CD4-positive, CD25-positive, alpha-beta regulatory T cell (primary cell): ENCODE measurements around the gene PTPRN2. TPM values are rescaled to one million over a fixed set of nuclear protein-coding genes. Genes with fewer than 3 reads are reported as not detected.

Source experiments
- ATAC-seq, 2 donors: fragments of 150-1000 bp; cut with Tn5 transposase; one replicate each; pipeline ENCODE4 v1.10.0; 2021; ENCODE audit warnings: low read depth in 2 of 2, moderate number of reproducible peaks in 2 of 2, moderate library complexity in 1 of 2
- DNase-seq, 3 donors: peaks; one replicate each; pipeline versions ENCODE4 v3.0.0 to v3.0.0-alpha.2; 2012 to 2022; ENCODE audit warnings: mixed read lengths in 1 of 3
- H3K27ac ChIP-seq: one replicate; pipeline ENCODE4 v1.7.0; 2013; ENCODE audit warnings: mild to moderate bottlenecking, low read length; ENCODE audit not compliant: insufficient read depth, poor library complexity, severe bottlenecking
- H3K27me3 ChIP-seq: one replicate; pipeline ENCODE4 v1.7.0; 2013; ENCODE audit warnings: low read length; ENCODE audit not compliant: control insufficient read depth, insufficient read depth
- H3K36me3 ChIP-seq: one replicate; pipeline ENCODE4 v1.7.0; 2013; ENCODE audit warnings: mild to moderate bottlenecking, low read length, moderate library complexity; ENCODE audit not compliant: control insufficient read depth, insufficient read depth
- H3K4me1 ChIP-seq: 2 replicates; pipeline ENCODE4 v1.7.0; 2013; ENCODE audit warnings: mild to moderate bottlenecking, low read length; ENCODE audit not compliant: insufficient read depth, control insufficient read depth, poor library complexity, severe bottlenecking
- H3K4me3 ChIP-seq: one replicate; pipeline ENCODE4 v1.7.0; 2013; ENCODE audit warnings: low read depth, mild to moderate bottlenecking, low read length, moderate library complexity
- H3K9me3 ChIP-seq, 2 experiments: 1 replicate in 1 of 2; 2 replicates in 1 of 2; pipeline ENCODE4 v1.7.0; 2013; ENCODE audit warnings: low read length in 2 of 2, mild to moderate bottlenecking in 1 of 2, moderate library complexity in 1 of 2; ENCODE audit not compliant: control insufficient read depth in 2 of 2
- H3K27ac Mint-ChIP-seq, 3 donors: one replicate each; pipeline ENCODE4 v1.8.0; 2020 to 2022; ENCODE audit warnings: mild to moderate bottlenecking in 3 of 3, mixed read lengths in 3 of 3, moderate library complexity in 2 of 3
- H3K27me3 Mint-ChIP-seq: one replicate; pipeline ENCODE4 v1.8.0; 2022; ENCODE audit warnings: mild to moderate bottlenecking, mixed read lengths
- H3K36me3 Mint-ChIP-seq: one replicate; pipeline ENCODE4 v1.8.0; 2020; ENCODE audit warnings: mixed read lengths
- H3K4me1 Mint-ChIP-seq, 4 donors: one replicate each; pipeline ENCODE4 v1.8.0; 2020 to 2022; ENCODE audit warnings: mixed read lengths in 4 of 4, mild to moderate bottlenecking in 1 of 4
- H3K4me3 Mint-ChIP-seq, 4 donors: one replicate each; pipeline ENCODE4 v1.8.0; 2020 to 2022; ENCODE audit warnings: mild to moderate bottlenecking in 4 of 4, mixed read lengths in 4 of 4, moderate library complexity in 3 of 4
- H3K9me3 Mint-ChIP-seq, 7 donors: one replicate each; pipeline ENCODE4 v1.8.0; 2020 to 2022; ENCODE audit warnings: mixed read lengths in 7 of 7, mild to moderate bottlenecking in 3 of 7, moderate library complexity in 2 of 7
- polyA plus RNA-seq, 4 donors: library from polyadenylated mRNA; unstranded; fragments of 300-500 nt; fragmentation: Illumina TruSeq; gene quantifications; one replicate each; pipeline ENCODE4 v1.2.3, GENCODE V29; 2021
- total RNA-seq: library from RNA; stranded (reverse); gene quantifications from one replicate; pipeline ENCODE4 v1.2.3, GENCODE V29; 2022

The PTPRN2 gene
- total and polyA plus RNA-seq, 5 donors from 2014 or later = 1.6 to 4.7 (median 2.7) TPM

DNA sequence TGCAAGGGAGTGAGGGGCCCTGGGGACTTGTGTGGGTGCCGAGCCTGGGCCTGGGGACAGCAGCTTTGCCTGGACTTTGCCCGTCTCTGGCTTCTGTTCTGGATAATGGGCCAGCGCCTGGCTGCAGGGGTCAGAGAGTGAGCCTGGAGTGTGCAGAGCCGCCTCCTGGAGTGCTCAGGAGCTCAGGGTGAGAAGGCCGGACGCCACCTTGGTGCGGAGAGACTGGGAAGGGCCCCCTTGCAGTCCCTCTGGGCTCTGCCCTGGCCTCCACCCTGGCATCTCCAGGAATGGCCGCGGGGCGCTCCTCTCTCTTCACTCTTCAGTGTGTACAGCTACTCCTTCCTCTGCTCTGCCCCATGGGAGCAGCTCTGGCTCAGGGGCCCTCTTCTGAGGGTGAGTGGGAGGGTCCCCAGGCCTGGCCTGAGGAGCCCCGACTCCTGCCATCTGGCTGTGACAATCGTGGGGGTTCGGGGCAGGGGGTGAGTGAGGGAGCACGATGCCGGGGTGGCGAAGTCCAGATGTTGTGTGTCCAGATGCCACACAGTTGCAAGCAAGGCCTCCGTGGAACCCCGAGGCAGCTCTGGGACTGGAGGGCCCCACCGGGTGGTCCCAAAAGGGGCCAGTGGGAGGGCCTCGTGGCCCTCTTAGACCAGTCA, 1063.7 kb downstream of the PTPRN2 start:
- Mint-ChIP-seq H3K36me3 (no peaks in the 10 kb centered on the region), H3K4me3 (no peak overlapping the region), H3K27me3 (peaks cover 5% of the 10 kb centered on the region), H3K9me3 (no peaks in the 10 kb centered on the region), H3K4me1 (peaks cover 0 to 2% (median 0%) of the 10 kb centered on the region in 4 donors), H3K27ac (no peak overlapping the region)
- H3K9me3 ChIP-seq = no peaks in the 10 kb centered on the region
- ATAC-seq (no peak), DNase-seq (no peak)
- no peak overlapping the region for H3K27ac ChIP-seq
- no peaks in the 10 kb centered on the region for H3K36me3 ChIP-seq
- H3K27me3 ChIP-seq = no peaks in the 10 kb centered on the region
- no peak overlapping the region for H3K4me3 ChIP-seq
- H3K4me1 ChIP-seq = no peaks in the 10 kb centered on the region

- no peaks in the 10 kb centered on the region for H3K36me3 ChIP-seq
- H3K9me3 ChIP-seq = no peaks in the 10 kb centered on the region
- no peak for ATAC-seq
- no peak overlapping the region for H3K4me3 ChIP-seq
- H3K27me3 Mint-ChIP-seq = peaks cover 4% of the 10 kb centered on the region
- H3K36me3 Mint-ChIP-seq = no peaks in the 10 kb centered on the region
- peaks cover 0 to 2% (median under 1%) of the 10 kb centered on the region in 4 donors for H3K4me1 Mint-ChIP-seq
- no peaks in the 10 kb centered on the region for H3K4me1 ChIP-seq
- H3K4me3 Mint-ChIP-seq = no peak overlapping the region
- no peaks in the 10 kb centered on the region for H3K27me3 ChIP-seq
- no peaks in the 10 kb centered on the region for H3K9me3 Mint-ChIP-seq
- H3K27ac ChIP-seq = no peak overlapping the region
- DNase-seq = no peak
- H3K27ac Mint-ChIP-seq = no peak overlapping the region
These were observed 1064.3 kb downstream of the PTPRN2 start for GRCh38 chr7:157523371-157523765.

- no peak for DNase-seq
These were observed 1064.7 kb downstream of the PTPRN2 start for GRCh38 chr7:157522954-157523353.

DNA sequence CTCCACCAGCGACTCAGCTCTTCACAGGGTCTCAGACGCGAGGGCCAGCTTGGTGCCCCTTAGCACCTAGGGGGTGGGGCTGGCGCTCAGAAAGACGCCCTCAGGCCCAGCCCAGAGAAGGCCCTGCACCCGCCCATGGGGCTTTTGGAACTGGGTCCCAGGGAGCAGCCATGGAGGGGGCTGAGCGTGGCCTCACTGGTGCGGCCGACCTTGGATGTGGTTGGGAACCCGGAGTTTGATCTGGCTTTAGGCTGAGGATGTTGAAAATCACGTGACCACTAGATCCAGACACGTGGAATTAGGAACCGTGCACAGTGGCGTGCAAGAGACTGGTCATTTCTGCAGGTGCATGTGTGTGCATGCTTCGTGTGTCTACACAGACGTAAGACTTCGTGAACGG, 1065.4 kb downstream of the PTPRN2 start:
- no peaks in the 10 kb centered on the region for H3K9me3 ChIP-seq
- no peaks in the 10 kb centered on the region for H3K36me3 ChIP-seq
- peaks cover 0 to 3% (median 0%) of the 10 kb centered on the region in 4 donors for H3K4me1 Mint-ChIP-seq
- H3K4me3 Mint-ChIP-seq = no peak overlapping the region
- ATAC-seq = no peak
- peak overlapping the region in 1 of 3 donors; percentile 49 for H3K27ac Mint-ChIP-seq
- no peaks in the 10 kb centered on the region for H3K4me1 ChIP-seq
- no peaks in the 10 kb centered on the region for H3K9me3 Mint-ChIP-seq
- no peak overlapping the region for H3K4me3 ChIP-seq
- H3K36me3 Mint-ChIP-seq = no peaks in the 10 kb centered on the region
- H3K27ac ChIP-seq = no peak overlapping the region
- H3K27me3 Mint-ChIP-seq = no peaks in the 10 kb centered on the region
- DNase-seq = no peak
- H3K27me3 ChIP-seq = no peaks in the 10 kb centered on the region

More at GRCh38 chr7:157522954-157523353, 1064.7 kb downstream of the PTPRN2 start:
- H3K4me3 Mint-ChIP-seq = no peak overlapping the region
- H3K27ac Mint-ChIP-seq = no peak overlapping the region
- ATAC-seq = no peak
- no peaks in the 10 kb centered on the region for H3K9me3 Mint-ChIP-seq
- no peaks in the 10 kb centered on the region for H3K27me3 ChIP-seq
- no peaks in the 10 kb centered on the region for H3K4me1 ChIP-seq
- no peaks in the 10 kb centered on the region for H3K36me3 Mint-ChIP-seq
- H3K27me3 Mint-ChIP-seq = no peaks in the 10 kb centered on the region
- H3K4me3 ChIP-seq = no peak overlapping the region
- H3K36me3 ChIP-seq = no peaks in the 10 kb centered on the region
- no peaks in the 10 kb centered on the region for H3K9me3 ChIP-seq
- no peak overlapping the region for H3K27ac ChIP-seq
- peaks cover 0 to 3% (median 0%) of the 10 kb centered on the region in 4 donors for H3K4me1 Mint-ChIP-seq

GRCh38 chr7:157521752-157522151, 1065.9 kb downstream of the PTPRN2 start:
- H3K27ac Mint-ChIP-seq = peak overlapping the region in 2 of 3 donors; percentile 32 to 83

GRCh38 chr7:157521061-157521731, 1066.4 kb downstream of the PTPRN2 start:
- H3K27ac Mint-ChIP-seq = peak overlapping the region in 2 of 3 donors; percentile 32 to 83
- Histone ChIP-seq H3K9me3 (no peaks in the 10 kb centered on the region), H3K4me1 (no peaks in the 10 kb centered on the region), H3K36me3 (no peaks in the 10 kb centered on the region), H3K4me3 (no peak overlapping the region), H3K27me3 (no peaks in the 10 kb centered on the region), H3K27ac (no peak overlapping the region)
- no peak overlapping the region for H3K4me3 Mint-ChIP-seq
- no peaks in the 10 kb centered on the region for H3K27me3 Mint-ChIP-seq
- ATAC-seq = no peak
- no peak for DNase-seq
- peaks cover 0 to 3% (median 0%) of the 10 kb centered on the region in 4 donors for H3K4me1 Mint-ChIP-seq
- no peaks in the 10 kb centered on the region for H3K9me3 Mint-ChIP-seq
- no peaks in the 10 kb centered on the region for H3K36me3 Mint-ChIP-seq

More at GRCh38 chr7:157521752-157522151, 1065.9 kb downstream of the PTPRN2 start:
- Histone ChIP-seq H3K4me3 (no peak overlapping the region), H3K27ac (no peak overlapping the region), H3K4me1 (no peaks in the 10 kb centered on the region), H3K27me3 (no peaks in the 10 kb centered on the region), H3K36me3 (no peaks in the 10 kb centered on the region), H3K9me3 (no peaks in the 10 kb centered on the region)
- Mint-ChIP-seq H3K4me3 (no peak overlapping the region), H3K36me3 (no peaks in the 10 kb centered on the region), H3K27me3 (no peaks in the 10 kb centered on the region), H3K9me3 (no peaks in the 10 kb centered on the region), H3K4me1 (peaks cover 0 to 3% (median 0%) of the 10 kb centered on the region in 4 donors)
- ATAC-seq (no peak), DNase-seq (no peak)

DNA sequence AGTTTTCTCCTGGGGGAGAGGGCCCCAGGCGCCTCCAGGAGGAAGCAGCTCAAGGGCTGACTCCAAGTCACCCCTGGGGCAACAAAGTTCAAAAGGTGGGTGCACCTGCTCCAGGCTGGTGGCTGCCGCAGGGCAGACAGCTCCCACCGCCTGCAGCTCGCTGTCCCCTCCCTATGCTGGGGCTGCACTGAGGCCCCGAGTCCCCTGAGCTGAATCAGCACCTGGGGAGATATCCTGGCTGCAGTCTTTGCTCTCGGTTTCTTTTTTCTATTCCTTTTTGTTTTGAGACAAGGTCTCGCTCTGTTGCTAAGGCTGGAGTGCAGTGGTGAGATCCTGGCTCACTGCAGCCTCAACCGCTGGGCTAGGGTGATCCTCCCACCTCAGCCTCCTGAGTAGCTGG, 1067.4 kb downstream of the PTPRN2 start:
- no peak overlapping the region for H3K27ac Mint-ChIP-seq
- no peak overlapping the region for H3K4me3 Mint-ChIP-seq
- H3K36me3 ChIP-seq = no peaks in the 10 kb centered on the region
- H3K36me3 Mint-ChIP-seq = no peaks in the 10 kb centered on the region
- peaks cover 0 to 3% (median 0%) of the 10 kb centered on the region in 4 donors for H3K4me1 Mint-ChIP-seq
- ATAC-seq (no peak), DNase-seq (no peak)
- no peak overlapping the region for H3K4me3 ChIP-seq
- no peaks in the 10 kb centered on the region for H3K4me1 ChIP-seq
- no peaks in the 10 kb centered on the region for H3K27me3 ChIP-seq
- H3K27me3 Mint-ChIP-seq = no peaks in the 10 kb centered on the region
- H3K9me3 Mint-ChIP-seq = no peaks in the 10 kb centered on the region
- no peaks in the 10 kb centered on the region for H3K9me3 ChIP-seq
- H3K27ac ChIP-seq = no peak overlapping the region
